A549 (cell line): Measurements from ENCODE around the gene GPX4.

Source experiments
- BHLHE40 ChIP-seq: IDR thresholded peaks from 2 replicates; pipeline ENCODE4 v1.6.1; 2012; ENCODE audit warnings: low read depth, low read length, inconsistent platforms
- CTCF ChIP-seq: fragments of >200 bp; sonication (Bioruptor Twin); formaldehyde crosslinking; IDR thresholded peaks from 3 replicates; pipeline ENCODE4 v1.5.1; 2016
- EHMT2 ChIP-seq: fragments of 200-600 bp; sonication (generic); IDR thresholded peaks from 2 replicates; pipeline ENCODE4 v1.6.1; 2016; ENCODE audit warnings: antibody characterized with exemption, low read depth, mild to moderate bottlenecking, moderate library complexity
- FOSL2 ChIP-seq, 2 experiments: fragments of 450-650 bp in 1 of 2; fragments of >200 bp in 1 of 2; sonication (Bioruptor Twin) in 1 of 2; formaldehyde crosslinking; IDR thresholded peaks; 2 replicates each; pipeline versions ENCODE4 v1.5.0 to v1.6.1; 2016 to 2020; ENCODE audit warnings: mild to moderate bottlenecking in 1 of 2, moderate library complexity in 1 of 2
- POLR2A ChIP-seq: IDR thresholded peaks from 2 replicates; pipeline ENCODE4 v1.6.1; 2012; ENCODE audit warnings: mild to moderate bottlenecking, low read length

GRCh38 chr19:1133471-1133929 lies 29.7 kb downstream of the GPX4 start:
- TF ChIP-seq EHMT2 (no peak), POLR2A (no peak), CTCF (no peak), FOSL2 (IDR thresholded peaks at IDR 0.05) (no peak), FOSL2 (CRISPR knock-in tag; IDR thresholded peaks at IDR 0.05) (no peak), BHLHE40 (no peak)
